SU-DHL-6 (cell line): ENCODE data around the gene DHX58.

ENCODE experiments used
- H2AFZ ChIP-seq: fragments of 200-600 bp; sonication (generic); 2 replicates; pipeline ENCODE4 v1.6.1; 2014; ENCODE audit warnings: low read depth, mild to moderate bottlenecking, moderate library complexity, mixed read lengths, antibody characterized with exemption, low read length; ENCODE audit not compliant: severe bottlenecking
- H3F3A ChIP-seq: fragments of 200-600 bp; shearing (Covaris generic); 2 replicates; pipeline ENCODE4 v1.6.0; 2016; ENCODE audit warnings: antibody characterized with exemption, mild to moderate bottlenecking; ENCODE audit not compliant: insufficient read depth
- H3K27ac ChIP-seq: fragments of 200-600 bp; sonication (generic); 2 replicates; pipeline ENCODE4 v1.5.1; 2016; ENCODE audit warnings: low read depth, mild to moderate bottlenecking, low read length, moderate library complexity, mixed read lengths
- H3K27me3 ChIP-seq: fragments of 200-600 bp; sonication (generic), shearing (Covaris generic); 2 replicates; pipeline ENCODE4 v1.6.0; 2014; ENCODE audit warnings: mild to moderate bottlenecking, low read length
- H3K36me3 ChIP-seq: fragments of 200-600 bp; sonication (generic); 2 replicates; pipeline ENCODE4 v1.6.1; 2014; ENCODE audit warnings: mild to moderate bottlenecking, low read length, mixed read lengths
- H3K4me2 ChIP-seq: fragments of 300-600, 200-600 bp; shearing (Covaris generic), sonication (generic); 2 replicates; pipeline ENCODE4 v1.6.0; 2014; ENCODE audit warnings: low read length, low read depth, mild to moderate bottlenecking; ENCODE audit not compliant: poor library complexity, severe bottlenecking
- H3K4me3 ChIP-seq: fragments of 200-600 bp; sonication (generic); 2 replicates; pipeline ENCODE4 v1.5.1; 2014; ENCODE audit warnings: antibody characterized with exemption, low read length, mild to moderate bottlenecking, mixed read lengths; ENCODE audit not compliant: insufficient read depth, poor library complexity, severe bottlenecking
- H3K79me2 ChIP-seq: fragments of 200-600 bp; sonication (generic); 2 replicates; pipeline ENCODE4 v1.6.1; 2014; ENCODE audit warnings: mild to moderate bottlenecking, low read length, moderate library complexity; ENCODE audit not compliant: insufficient read depth
- H3K9ac ChIP-seq: fragments of 200-600 bp; sonication (generic); 2 replicates; pipeline ENCODE4 v1.7.0; 2014; ENCODE audit warnings: mild to moderate bottlenecking, low read length
- H3K9me2 ChIP-seq: fragments of 200-600 bp; sonication (generic); replicated peaks from 2 replicates; pipeline ENCODE4 v1.6.1; 2014; ENCODE audit warnings: low read length; ENCODE audit not compliant: insufficient read depth
- H3K9me3 ChIP-seq: fragments of 200-600 bp; sonication (generic); 2 replicates; pipeline ENCODE4 v1.6.1; 2014; ENCODE audit warnings: low read length, mixed read lengths; ENCODE audit not compliant: insufficient read depth
- H4K20me1 ChIP-seq: fragments of 200-600 bp; sonication (generic); 2 replicates; pipeline ENCODE4 v1.6.1; 2014; ENCODE audit warnings: low read depth, mild to moderate bottlenecking, antibody characterized with exemption, low read length, moderate library complexity, mixed read lengths
- EZH2phosphoT487 ChIP-seq: fragments of 200-600 bp; sonication (generic), shearing (Covaris generic); conservative IDR thresholded peaks from 2 replicates; pipeline ENCODE4 v1.6.1; 2018; ENCODE audit warnings: mild to moderate bottlenecking, antibody characterized with exemption, low read length, moderate library complexity, mixed read lengths
- TF ChIP-seq, protein P1 (sequence below): fragments of 200-600 bp; sonication (generic); IDR thresholded peaks from one replicate; pipeline ENCODE4 v1.5.1; 2017; ENCODE audit warnings: antibody characterized with exemption, mild to moderate bottlenecking, low read length, moderate library complexity; ENCODE audit not compliant: insufficient read depth, poor library complexity, severe bottlenecking

Gene DHX58

DNA sequence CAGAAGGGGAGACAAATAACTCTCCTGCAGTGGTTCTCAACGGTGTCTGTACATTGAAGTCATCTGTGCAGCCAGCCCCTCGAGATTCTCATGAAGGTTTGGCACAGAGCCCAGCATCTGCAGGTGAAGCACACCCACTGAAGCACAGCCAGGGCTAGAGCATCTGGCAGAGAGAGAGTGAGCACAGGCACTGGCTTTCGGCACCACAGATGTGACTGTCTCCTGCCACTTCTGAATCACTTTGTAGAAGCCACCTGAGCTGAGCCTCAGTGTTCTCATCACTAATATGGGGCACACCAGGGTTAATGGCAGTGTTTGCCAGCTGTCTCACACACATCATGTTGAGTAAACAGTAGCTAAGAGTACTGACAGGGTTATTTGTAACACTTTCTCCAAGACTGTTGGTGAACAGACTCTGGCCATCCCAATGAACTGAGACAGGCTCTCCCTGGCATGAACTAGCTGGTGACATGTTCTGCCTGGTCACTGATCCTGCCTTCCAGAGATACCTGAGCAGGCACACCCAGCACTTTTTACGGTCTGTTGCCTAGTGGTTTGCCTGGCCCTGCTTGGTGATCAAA lies 21.0 kb upstream of the DHX58 start:
- Histone ChIP-seq H3K79me2 (peaks cover 60% of the 10 kb centered on the region), H4K20me1 (peaks cover 13% of the 10 kb centered on the region; the same call in 1 of the 2 replicates), H3K36me3 (no peaks in the 10 kb centered on the region)

DNA sequence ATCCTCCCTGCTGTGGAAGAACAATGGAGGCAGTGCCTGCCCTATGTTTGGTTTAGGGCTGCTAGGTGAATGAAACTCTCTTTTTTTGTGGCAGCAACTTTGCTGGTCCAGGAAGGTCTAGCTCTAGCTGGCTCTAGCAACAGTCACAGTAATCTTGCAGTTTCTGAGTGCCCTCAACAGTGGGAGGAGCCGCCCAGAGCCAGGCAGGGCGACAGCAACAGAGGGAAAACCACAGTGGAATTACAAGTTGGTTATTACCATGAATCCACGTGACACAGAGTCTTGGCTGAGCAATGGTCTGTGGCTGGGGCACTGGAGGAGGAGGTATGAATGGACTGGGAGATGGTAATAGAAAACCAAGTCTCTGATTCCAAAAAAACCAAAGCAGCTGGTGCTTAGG lies 20.4 kb upstream of the DHX58 start:
- no peak for TF ChIP-seq EZH2phosphoT487
- TF ChIP-seq, protein P1, sequence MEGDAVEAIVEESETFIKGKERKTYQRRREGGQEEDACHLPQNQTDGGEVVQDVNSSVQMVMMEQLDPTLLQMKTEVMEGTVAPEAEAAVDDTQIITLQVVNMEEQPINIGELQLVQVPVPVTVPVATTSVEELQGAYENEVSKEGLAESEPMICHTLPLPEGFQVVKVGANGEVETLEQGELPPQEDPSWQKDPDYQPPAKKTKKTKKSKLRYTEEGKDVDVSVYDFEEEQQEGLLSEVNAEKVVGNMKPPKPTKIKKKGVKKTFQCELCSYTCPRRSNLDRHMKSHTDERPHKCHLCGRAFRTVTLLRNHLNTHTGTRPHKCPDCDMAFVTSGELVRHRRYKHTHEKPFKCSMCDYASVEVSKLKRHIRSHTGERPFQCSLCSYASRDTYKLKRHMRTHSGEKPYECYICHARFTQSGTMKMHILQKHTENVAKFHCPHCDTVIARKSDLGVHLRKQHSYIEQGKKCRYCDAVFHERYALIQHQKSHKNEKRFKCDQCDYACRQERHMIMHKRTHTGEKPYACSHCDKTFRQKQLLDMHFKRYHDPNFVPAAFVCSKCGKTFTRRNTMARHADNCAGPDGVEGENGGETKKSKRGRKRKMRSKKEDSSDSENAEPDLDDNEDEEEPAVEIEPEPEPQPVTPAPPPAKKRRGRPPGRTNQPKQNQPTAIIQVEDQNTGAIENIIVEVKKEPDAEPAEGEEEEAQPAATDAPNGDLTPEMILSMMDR = no peak
- Histone ChIP-seq H4K20me1 (peaks cover 13% of the 10 kb centered on the region; the same call in 1 of the 2 replicates), H3K9ac (peak overlapping the region; percentile 29), H3K27me3 (no peaks in the 10 kb centered on the region), H3K4me2 (peak overlapping the region; percentile 40), H3K79me2 (peaks cover 54% of the 10 kb centered on the region), H3K9me2 (no peaks in the 10 kb centered on the region), H3K27ac (peak overlapping the region; percentile 80), H3K9me3 (no peaks in the 10 kb centered on the region), H3K4me3 (no peak overlapping the region), H2AFZ (no peak overlapping the region), H3K36me3 (no peaks in the 10 kb centered on the region), H3F3A (peaks cover 24% of the 10 kb centered on the region)

More for the DNA sequence above, 21.0 kb upstream of the DHX58 start:
- no peaks in the 10 kb centered on the region for H3K9me3 ChIP-seq
- peak overlapping the region; percentile 40 for H3K4me2 ChIP-seq
- no peaks in the 10 kb centered on the region for H3K9me2 ChIP-seq
- H3F3A ChIP-seq = peaks cover 24% of the 10 kb centered on the region
- H2AFZ ChIP-seq = no peak overlapping the region
- TF ChIP-seq, protein P1 = no peak
- TF ChIP-seq EZH2phosphoT487 = no peak
- no peak overlapping the region for H3K4me3 ChIP-seq
- H3K27ac ChIP-seq = peak overlapping the region; percentile 80
- no peak overlapping the region; the same call in 1 of the 2 replicates for H3K9ac ChIP-seq
- no peaks in the 10 kb centered on the region for H3K27me3 ChIP-seq

DNA sequence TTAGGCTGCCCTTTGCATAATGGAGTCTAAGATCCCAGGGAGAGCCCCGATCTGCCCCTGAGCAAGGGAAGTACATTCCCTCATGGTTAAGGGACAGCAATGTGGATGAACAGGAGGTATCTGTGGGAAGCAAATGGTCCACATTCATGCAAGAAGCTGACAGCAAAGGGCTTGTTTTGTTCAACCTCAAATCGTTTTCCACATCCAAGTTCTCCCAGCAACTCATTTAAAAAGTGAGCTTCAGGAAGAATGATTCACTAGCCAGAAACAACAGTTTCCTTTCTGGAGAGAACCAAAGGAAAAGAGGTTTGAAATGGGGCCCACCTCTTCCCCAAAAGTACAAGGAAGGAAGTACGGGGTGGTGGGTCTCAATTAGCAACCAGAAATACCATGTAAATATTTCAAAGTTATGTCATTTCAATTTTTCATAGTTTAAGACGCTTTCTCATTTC lies 19.5 kb upstream of the DHX58 start:
- Histone ChIP-seq H3K36me3 (peaks cover 8% of the 10 kb centered on the region), H3F3A (peaks cover 26% of the 10 kb centered on the region), H3K27ac (peak overlapping the region; percentile 80), H2AFZ (no peak overlapping the region), H3K9ac (no peak overlapping the region), H4K20me1 (peaks cover 13% of the 10 kb centered on the region; the same call in 1 of the 2 replicates), H3K4me3 (no peak overlapping the region), H3K9me3 (no peaks in the 10 kb centered on the region), H3K4me2 (peak overlapping the region; percentile 40), H3K27me3 (no peaks in the 10 kb centered on the region), H3K9me2 (no peaks in the 10 kb centered on the region), H3K79me2 (peaks cover 47% of the 10 kb centered on the region)
- TF ChIP-seq EZH2phosphoT487 = no peak
- TF ChIP-seq, protein P1 = no peak
